ENCODE results near the gene AP2A1. TPM values are rescaled to one million over a fixed set of nuclear protein-coding genes. Genes with fewer than 3 reads are reported as not detected.

The AP2A1 gene
- total and polyA plus RNA-seq, 2 of the 13 experiments (the other 11 are each of a cell fraction or from before 2014, with no cell fraction given), result 22.7 to 39.7 TPM

- TF ChIP-seq, protein P1, sequence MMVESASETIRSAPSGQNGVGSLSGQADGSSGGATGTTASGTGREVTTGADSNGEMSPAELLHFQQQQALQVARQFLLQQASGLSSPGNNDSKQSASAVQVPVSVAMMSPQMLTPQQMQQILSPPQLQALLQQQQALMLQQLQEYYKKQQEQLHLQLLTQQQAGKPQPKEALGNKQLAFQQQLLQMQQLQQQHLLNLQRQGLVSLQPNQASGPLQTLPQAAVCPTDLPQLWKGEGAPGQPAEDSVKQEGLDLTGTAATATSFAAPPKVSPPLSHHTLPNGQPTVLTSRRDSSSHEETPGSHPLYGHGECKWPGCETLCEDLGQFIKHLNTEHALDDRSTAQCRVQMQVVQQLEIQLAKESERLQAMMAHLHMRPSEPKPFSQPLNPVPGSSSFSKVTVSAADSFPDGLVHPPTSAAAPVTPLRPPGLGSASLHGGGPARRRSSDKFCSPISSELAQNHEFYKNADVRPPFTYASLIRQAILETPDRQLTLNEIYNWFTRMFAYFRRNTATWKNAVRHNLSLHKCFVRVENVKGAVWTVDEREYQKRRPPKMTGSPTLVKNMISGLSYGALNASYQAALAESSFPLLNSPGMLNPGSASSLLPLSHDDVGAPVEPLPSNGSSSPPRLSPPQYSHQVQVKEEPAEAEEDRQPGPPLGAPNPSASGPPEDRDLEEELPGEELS (CRISPR knock-in tag; IDR thresholded peaks at IDR 0.05), result no peak
- TF ChIP-seq ZNF468 (CRISPR knock-in tag; IDR thresholded peaks at IDR 0.05) (0 out of 2 replicates have a peak, but pooled peaks have one; percentile 49), ZNF264 (CRISPR knock-in tag; IDR thresholded peaks at IDR 0.05) (no peak), FOXA3 (CRISPR knock-in tag; IDR thresholded peaks at IDR 0.05) (no peak), ZBTB7B (CRISPR knock-in tag; IDR thresholded peaks at IDR 0.05) (0 out of 2 replicates have a peak, but pooled peaks have one; percentile 36), CREM (IDR thresholded peaks at IDR 0.05) (no peak), CREM (CRISPR knock-in tag; IDR thresholded peaks at IDR 0.05) (no peak), ZFP41 (CRISPR knock-in tag; IDR thresholded peaks at IDR 0.05; ENCODE audit: borderline replicate concordance) (peak; percentile 91; the same call in 1 of the 2 replicates), ZBTB8A (CRISPR knock-in tag; IDR thresholded peaks at IDR 0.05; ENCODE audit: borderline replicate concordance, low read depth) (peak; percentile 36; the same call in 1 of the 2 replicates), STAG1 (CRISPR knock-in tag; IDR thresholded peaks at IDR 0.05) (peak; percentile 23; the same call in 1 of the 2 replicates), RBFOX2 (IDR thresholded peaks at IDR 0.05; ENCODE audit: low read depth, low read length) (peak; percentile 57; the same call in 1 of the 2 replicates), ZNF768 (CRISPR knock-in tag; IDR thresholded peaks at IDR 0.05) (peak; percentile 68), TAF1 (CRISPR knock-in tag; IDR thresholded peaks at IDR 0.05) (peak; percentile 51), ZNF431 (CRISPR knock-in tag; IDR thresholded peaks at IDR 0.05; ENCODE audit: borderline replicate concordance, low read depth) (no peak), ZMAT3 (CRISPR knock-in tag; conservative IDR thresholded peaks at IDR 0.05) (peak; percentile 72; the same call in 1 of the 2 replicates)
- TF ChIP-seq, protein P2, sequence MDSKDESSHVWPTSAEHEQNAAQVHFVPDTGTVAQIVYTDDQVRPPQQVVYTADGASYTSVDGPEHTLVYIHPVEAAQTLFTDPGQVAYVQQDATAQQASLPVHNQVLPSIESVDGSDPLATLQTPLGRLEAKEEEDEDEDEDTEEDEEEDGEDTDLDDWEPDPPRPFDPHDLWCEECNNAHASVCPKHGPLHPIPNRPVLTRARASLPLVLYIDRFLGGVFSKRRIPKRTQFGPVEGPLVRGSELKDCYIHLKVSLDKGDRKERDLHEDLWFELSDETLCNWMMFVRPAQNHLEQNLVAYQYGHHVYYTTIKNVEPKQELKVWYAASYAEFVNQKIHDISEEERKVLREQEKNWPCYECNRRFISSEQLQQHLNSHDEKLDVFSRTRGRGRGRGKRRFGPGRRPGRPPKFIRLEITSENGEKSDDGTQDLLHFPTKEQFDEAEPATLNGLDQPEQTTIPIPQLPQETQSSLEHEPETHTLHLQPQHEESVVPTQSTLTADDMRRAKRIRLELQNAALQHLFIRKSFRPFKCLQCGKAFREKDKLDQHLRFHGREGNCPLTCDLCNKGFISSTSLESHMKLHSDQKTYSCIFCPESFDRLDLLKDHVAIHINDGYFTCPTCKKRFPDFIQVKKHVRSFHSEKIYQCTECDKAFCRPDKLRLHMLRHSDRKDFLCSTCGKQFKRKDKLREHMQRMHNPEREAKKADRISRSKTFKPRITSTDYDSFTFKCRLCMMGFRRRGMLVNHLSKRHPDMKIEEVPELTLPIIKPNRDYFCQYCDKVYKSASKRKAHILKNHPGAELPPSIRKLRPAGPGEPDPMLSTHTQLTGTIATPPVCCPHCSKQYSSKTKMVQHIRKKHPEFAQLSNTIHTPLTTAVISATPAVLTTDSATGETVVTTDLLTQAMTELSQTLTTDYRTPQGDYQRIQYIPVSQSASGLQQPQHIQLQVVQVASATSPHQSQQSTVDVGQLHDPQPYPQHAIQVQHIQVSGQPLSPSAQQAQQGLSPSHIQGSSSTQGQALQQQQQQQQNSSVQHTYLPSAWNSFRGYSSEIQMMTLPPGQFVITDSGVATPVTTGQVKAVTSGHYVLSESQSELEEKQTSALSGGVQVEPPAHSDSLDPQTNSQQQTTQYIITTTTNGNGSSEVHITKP (CRISPR knock-in tag; IDR thresholded peaks at IDR 0.05; ENCODE audit: low read depth), result no peak
- TF ChIP-seq, protein P3, sequence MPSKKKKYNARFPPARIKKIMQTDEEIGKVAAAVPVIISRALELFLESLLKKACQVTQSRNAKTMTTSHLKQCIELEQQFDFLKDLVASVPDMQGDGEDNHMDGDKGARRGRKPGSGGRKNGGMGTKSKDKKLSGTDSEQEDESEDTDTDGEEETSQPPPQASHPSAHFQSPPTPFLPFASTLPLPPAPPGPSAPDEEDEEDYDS (CRISPR knock-in tag; IDR thresholded peaks at IDR 0.05), result 0 out of 2 replicates have a peak, but pooled peaks have one; percentile 10
- TF ChIP-seq, protein P4, sequence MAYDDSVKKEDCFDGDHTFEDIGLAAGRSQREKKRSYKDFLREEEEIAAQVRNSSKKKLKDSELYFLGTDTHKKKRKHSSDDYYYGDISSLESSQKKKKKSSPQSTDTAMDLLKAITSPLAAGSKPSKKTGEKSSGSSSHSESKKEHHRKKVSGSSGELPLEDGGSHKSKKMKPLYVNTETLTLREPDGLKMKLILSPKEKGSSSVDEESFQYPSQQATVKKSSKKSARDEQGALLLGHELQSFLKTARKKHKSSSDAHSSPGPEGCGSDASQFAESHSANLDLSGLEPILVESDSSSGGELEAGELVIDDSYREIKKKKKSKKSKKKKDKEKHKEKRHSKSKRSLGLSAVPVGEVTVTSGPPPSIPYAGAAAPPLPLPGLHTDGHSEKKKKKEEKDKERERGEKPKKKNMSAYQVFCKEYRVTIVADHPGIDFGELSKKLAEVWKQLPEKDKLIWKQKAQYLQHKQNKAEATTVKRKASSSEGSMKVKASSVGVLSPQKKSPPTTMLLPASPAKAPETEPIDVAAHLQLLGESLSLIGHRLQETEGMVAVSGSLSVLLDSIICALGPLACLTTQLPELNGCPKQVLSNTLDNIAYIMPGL (CRISPR knock-in tag; IDR thresholded peaks at IDR 0.05; ENCODE audit: borderline replicate concordance in 1 of 2, low read depth in 1 of 2), result peak; percentile 66 to 86; a peak in 3 of 4 replicates
Observed at GRCh38 chr19:49809160-49809940, 42.5 kb downstream of the AP2A1 start (continued).
